ENCODE measurements around the gene HDAC4.

HDAC4 gene

DNA sequence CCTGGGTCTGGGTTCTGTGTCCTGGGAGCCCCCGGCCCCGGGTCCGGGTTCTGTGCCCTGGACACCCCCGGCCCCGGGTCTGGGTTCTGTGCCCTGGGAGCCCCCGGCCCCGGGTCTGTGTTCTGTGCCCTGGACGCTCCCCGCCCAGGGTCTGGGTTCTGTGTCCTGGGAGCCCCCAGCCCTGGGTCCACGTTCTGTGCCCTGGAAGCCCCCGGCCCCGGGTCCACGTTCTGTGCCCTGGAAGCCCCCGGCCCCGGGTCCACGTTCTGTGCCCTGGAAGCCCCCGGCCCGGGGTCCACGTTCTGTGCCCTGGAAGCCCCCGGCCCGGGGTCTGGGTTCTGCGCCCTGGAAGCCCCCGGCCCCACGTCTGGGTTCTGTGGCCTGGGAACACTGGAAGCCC is 299.0 kb downstream of the HDAC4 start (continued):
- TF ChIP-seq, protein P1, sequence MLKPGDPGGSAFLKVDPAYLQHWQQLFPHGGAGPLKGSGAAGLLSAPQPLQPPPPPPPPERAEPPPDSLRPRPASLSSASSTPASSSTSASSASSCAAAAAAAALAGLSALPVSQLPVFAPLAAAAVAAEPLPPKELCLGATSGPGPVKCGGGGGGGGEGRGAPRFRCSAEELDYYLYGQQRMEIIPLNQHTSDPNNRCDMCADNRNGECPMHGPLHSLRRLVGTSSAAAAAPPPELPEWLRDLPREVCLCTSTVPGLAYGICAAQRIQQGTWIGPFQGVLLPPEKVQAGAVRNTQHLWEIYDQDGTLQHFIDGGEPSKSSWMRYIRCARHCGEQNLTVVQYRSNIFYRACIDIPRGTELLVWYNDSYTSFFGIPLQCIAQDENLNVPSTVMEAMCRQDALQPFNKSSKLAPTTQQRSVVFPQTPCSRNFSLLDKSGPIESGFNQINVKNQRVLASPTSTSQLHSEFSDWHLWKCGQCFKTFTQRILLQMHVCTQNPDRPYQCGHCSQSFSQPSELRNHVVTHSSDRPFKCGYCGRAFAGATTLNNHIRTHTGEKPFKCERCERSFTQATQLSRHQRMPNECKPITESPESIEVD (tag by site-specific recombination; IDR thresholded peaks at IDR 0.05): no peak

DNA sequence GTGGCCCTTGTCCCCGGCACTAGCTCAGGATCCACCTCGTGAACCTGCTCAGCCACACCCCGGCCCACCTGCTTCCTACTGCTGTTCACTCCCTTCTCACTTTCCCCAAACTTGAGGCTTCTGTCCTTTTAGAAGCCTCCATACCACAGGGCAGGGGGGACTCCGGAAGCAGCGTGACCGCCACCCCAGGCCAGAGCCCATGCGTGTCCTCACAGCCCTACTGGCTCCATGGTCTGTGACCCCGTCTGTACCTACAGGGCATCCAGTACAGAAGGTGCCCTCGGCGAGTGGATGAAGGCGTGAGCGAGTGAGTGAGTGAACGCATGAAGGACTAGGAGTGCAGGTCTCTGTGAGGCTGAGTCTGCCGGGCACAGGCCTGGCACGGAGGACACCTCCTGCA is 299.7 kb downstream of the HDAC4 start:
- H3K4me3 ChIP-seq (ENCODE audit: low read depth, low read length): no peak overlapping the region
- no peak for TF ChIP-seq ZNF660 (tag by site-specific recombination; IDR thresholded peaks at IDR 0.05)
- TF ChIP-seq ZNF549 (tag by site-specific recombination; IDR thresholded peaks at IDR 0.05): no peak
- no peak for TF ChIP-seq ZNF701 (tag by site-specific recombination; IDR thresholded peaks at IDR 0.05)
- TF ChIP-seq HOXC10 (CRISPR knock-in tag; IDR thresholded peaks at IDR 0.05): no peak
- TF ChIP-seq ZNF391 (tag by site-specific recombination; IDR thresholded peaks at IDR 0.05; ENCODE audit: borderline replicate concordance, low read depth): no peak
- TF ChIP-seq HOXD13 (CRISPR knock-in tag; IDR thresholded peaks at IDR 0.05; ENCODE audit: borderline replicate concordance): no peak
- TF ChIP-seq, protein P2, sequence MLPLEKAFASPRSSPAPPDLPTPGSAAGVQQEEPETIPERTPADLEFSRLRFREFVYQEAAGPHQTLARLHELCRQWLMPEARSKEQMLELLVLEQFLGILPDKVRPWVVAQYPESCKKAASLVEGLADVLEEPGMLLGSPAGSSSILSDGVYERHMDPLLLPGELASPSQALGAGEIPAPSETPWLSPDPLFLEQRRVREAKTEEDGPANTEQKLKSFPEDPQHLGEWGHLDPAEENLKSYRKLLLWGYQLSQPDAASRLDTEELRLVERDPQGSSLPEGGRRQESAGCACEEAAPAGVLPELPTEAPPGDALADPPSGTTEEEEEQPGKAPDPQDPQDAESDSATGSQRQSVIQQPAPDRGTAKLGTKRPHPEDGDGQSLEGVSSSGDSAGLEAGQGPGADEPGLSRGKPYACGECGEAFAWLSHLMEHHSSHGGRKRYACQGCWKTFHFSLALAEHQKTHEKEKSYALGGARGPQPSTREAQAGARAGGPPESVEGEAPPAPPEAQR (tag by site-specific recombination; IDR thresholded peaks at IDR 0.05): no peak
- TF ChIP-seq PRDM1 (tag by site-specific recombination; IDR thresholded peaks at IDR 0.05): no peak
- TF ChIP-seq ZNF830 (tag by site-specific recombination; IDR thresholded peaks at IDR 0.05; ENCODE audit: low read depth): no peak
- TF ChIP-seq GLI4 (tag by site-specific recombination; IDR thresholded peaks at IDR 0.05): no peak
- TF ChIP-seq ZEB2 (tag by site-specific recombination; IDR thresholded peaks at IDR 0.05): no peak
- TF ChIP-seq SALL2 (tag by site-specific recombination; IDR thresholded peaks at IDR 0.05; ENCODE audit: borderline replicate concordance): no peak
- TF ChIP-seq ZNF521 (tag by site-specific recombination; IDR thresholded peaks at IDR 0.05): no peak
- TF ChIP-seq ZNF248 (tag by site-specific recombination; IDR thresholded peaks at IDR 0.05): no peak
- TF ChIP-seq ZNF530 (tag by site-specific recombination; IDR thresholded peaks at IDR 0.05; ENCODE audit: low read depth): no peak
- no peaks in the 10 kb centered on the region for H3K9me3 ChIP-seq (ENCODE audit: control insufficient read depth, insufficient read depth, low read depth, low read length)
- H3K4me1 ChIP-seq (ENCODE audit: control insufficient read depth, insufficient read depth, low read length): no peaks in the 10 kb centered on the region
- ChIA-PET POLR2A (no interaction called here), CTCF (no interaction called here)
- no peak overlapping the region for H3K27ac ChIP-seq (ENCODE audit: extremely low read depth, low read depth, low read length)
- peaks cover 0 to 11% of the 10 kb centered on the region in 2 experiments; a peak in 1 of 3 replicates for H3K36me3 ChIP-seq (ENCODE audit: control insufficient read depth in 2 of 2, insufficient read depth in 1 of 2, low read length in 2 of 2)

DNA sequence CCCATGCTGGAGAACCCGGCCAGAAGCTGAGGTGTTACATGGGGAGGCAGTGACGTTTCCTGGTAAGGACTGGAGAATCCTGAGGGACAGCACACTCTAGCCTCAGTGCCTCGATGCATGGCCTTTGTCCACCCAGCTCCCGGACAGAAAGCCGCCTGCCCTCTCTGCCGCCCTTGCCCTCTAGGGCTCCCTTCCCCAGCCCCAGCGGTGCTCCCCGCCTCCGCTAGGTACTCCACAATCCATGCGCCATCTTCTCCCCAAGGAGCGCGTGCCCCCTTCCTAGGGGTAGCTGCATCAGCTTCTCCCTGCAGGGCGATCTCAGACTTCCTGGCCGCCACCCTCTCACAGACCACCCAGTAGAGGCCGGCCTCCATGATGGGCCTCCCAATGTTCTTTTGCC is 301.3 kb downstream of the HDAC4 start:
- no peak overlapping the region for H3K27ac ChIP-seq (ENCODE audit: extremely low read depth, low read depth, low read length)
- peaks cover 0 to 11% of the 10 kb centered on the region in 2 experiments; a peak in 1 of 3 replicates for H3K36me3 ChIP-seq (ENCODE audit: control insufficient read depth in 2 of 2, insufficient read depth in 1 of 2, low read length in 2 of 2)
- no peak overlapping the region for H3K4me3 ChIP-seq (ENCODE audit: low read depth, low read length)
- CTCF ChIA-PET: no interaction called here
- H3K9me3 ChIP-seq (ENCODE audit: control insufficient read depth, insufficient read depth, low read depth, low read length): no peaks in the 10 kb centered on the region
- POLR2A ChIA-PET: no interaction called here
- H3K4me1 ChIP-seq (ENCODE audit: control insufficient read depth, insufficient read depth, low read length): no peaks in the 10 kb centered on the region
- TF ChIP-seq ZNF670 (tag by site-specific recombination; IDR thresholded peaks at IDR 0.05; ENCODE audit: low read depth) (no peak), ZNF433 (tag by site-specific recombination; IDR thresholded peaks at IDR 0.05; ENCODE audit: low read depth) (no peak), ZNF394 (tag by site-specific recombination; IDR thresholded peaks at IDR 0.05; ENCODE audit: borderline replicate concordance) (no peak), SCRT1 (tag by site-specific recombination; IDR thresholded peaks at IDR 0.05; ENCODE audit: borderline replicate concordance) (no peak), ZSCAN23 (tag by site-specific recombination; IDR thresholded peaks at IDR 0.05) (no peak), SP7 (tag by site-specific recombination; IDR thresholded peaks at IDR 0.05) (no peak), ZNF239 (tag by site-specific recombination; IDR thresholded peaks at IDR 0.05) (no peak), ZNF768 (tag by site-specific recombination; IDR thresholded peaks at IDR 0.05) (no peak), ZNF302 (tag by site-specific recombination; IDR thresholded peaks at IDR 0.05; ENCODE audit: low read depth) (no peak), ZNF23 (tag by site-specific recombination; IDR thresholded peaks at IDR 0.05; ENCODE audit: borderline replicate concordance) (no peak), ZBTB21 (tag by site-specific recombination; IDR thresholded peaks at IDR 0.05) (no peak), ZNF792 (tag by site-specific recombination; IDR thresholded peaks at IDR 0.05) (no peak)
- TF ChIP-seq, protein P1 (tag by site-specific recombination; IDR thresholded peaks at IDR 0.05): no peak
- TF ChIP-seq, protein P3, sequence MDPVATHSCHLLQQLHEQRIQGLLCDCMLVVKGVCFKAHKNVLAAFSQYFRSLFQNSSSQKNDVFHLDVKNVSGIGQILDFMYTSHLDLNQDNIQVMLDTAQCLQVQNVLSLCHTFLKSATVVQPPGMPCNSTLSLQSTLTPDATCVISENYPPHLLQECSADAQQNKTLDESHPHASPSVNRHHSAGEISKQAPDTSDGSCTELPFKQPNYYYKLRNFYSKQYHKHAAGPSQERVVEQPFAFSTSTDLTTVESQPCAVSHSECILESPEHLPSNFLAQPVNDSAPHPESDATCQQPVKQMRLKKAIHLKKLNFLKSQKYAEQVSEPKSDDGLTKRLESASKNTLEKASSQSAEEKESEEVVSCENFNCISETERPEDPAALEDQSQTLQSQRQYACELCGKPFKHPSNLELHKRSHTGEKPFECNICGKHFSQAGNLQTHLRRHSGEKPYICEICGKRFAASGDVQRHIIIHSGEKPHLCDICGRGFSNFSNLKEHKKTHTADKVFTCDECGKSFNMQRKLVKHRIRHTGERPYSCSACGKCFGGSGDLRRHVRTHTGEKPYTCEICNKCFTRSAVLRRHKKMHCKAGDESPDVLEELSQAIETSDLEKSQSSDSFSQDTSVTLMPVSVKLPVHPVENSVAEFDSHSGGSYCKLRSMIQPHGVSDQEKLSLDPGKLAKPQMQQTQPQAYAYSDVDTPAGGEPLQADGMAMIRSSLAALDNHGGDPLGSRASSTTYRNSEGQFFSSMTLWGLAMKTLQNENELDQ (tag by site-specific recombination; IDR thresholded peaks at IDR 0.05; ENCODE audit: low read depth): no peak
